Progenitor cell of endocrine pancreas (in vitro differentiated cells): ENCODE measurements around the gene MYLK. TPM values are rescaled to one million over a fixed set of nuclear protein-coding genes. Genes with fewer than 3 reads are reported as not detected.

Source experiments
- DNase-seq: peaks from one replicate; pipeline ENCODE4 v3.0.0; 2021; ENCODE audit warnings: low spot score; ENCODE audit not compliant: unreplicated experiment
- H3K27ac Mint-ChIP-seq: 2 replicates; pipeline ENCODE4 v1.8.0; 2021; ENCODE audit warnings: mild to moderate bottlenecking, moderate library complexity, mixed read lengths
- H3K27me3 Mint-ChIP-seq: 2 replicates; pipeline ENCODE4 v1.8.0; 2021; ENCODE audit warnings: mixed read lengths
- H3K36me3 Mint-ChIP-seq: 2 replicates; pipeline ENCODE4 v1.8.0; 2022; ENCODE audit warnings: mixed read lengths; ENCODE audit not compliant: insufficient read depth
- H3K4me1 Mint-ChIP-seq: 2 replicates; pipeline ENCODE4 v1.8.0; 2021; ENCODE audit warnings: low read depth, mixed read lengths
- H3K4me3 Mint-ChIP-seq: 2 replicates; pipeline ENCODE4 v1.8.0; 2021; ENCODE audit warnings: low read depth, mild to moderate bottlenecking, moderate library complexity, mixed read lengths
- H3K9me3 Mint-ChIP-seq: 2 replicates; pipeline ENCODE4 v1.8.0; 2021; ENCODE audit warnings: low read depth, mixed read lengths
- total RNA-seq: library from RNA; stranded (reverse); gene quantifications from 2 replicates; pipeline ENCODE4 v1.2.1, GENCODE V29; 2021
- TF ChIP-seq, protein P1 (sequence below): fragments of 200-600 bp; sonication (generic); IDR thresholded peaks from one replicate; pipeline ENCODE4 v1.5.0; 2021; ENCODE audit warnings: antibody characterized with exemption, mild to moderate bottlenecking; ENCODE audit not compliant: unreplicated experiment

The MYLK gene
- total RNA-seq, 1 donor from 2014 or later: 1.1 TPM

- Mint-ChIP-seq H3K4me1 (no peaks in the 10 kb centered on the region), H3K9me3 (peaks cover 2% of the 10 kb centered on the region), H3K27me3 (peaks cover 14% of the 10 kb centered on the region), H3K27ac (peak overlapping the region; percentile 86), H3K36me3 (no peaks in the 10 kb centered on the region), H3K4me3 (no peak overlapping the region)
- TF ChIP-seq, protein P1, sequence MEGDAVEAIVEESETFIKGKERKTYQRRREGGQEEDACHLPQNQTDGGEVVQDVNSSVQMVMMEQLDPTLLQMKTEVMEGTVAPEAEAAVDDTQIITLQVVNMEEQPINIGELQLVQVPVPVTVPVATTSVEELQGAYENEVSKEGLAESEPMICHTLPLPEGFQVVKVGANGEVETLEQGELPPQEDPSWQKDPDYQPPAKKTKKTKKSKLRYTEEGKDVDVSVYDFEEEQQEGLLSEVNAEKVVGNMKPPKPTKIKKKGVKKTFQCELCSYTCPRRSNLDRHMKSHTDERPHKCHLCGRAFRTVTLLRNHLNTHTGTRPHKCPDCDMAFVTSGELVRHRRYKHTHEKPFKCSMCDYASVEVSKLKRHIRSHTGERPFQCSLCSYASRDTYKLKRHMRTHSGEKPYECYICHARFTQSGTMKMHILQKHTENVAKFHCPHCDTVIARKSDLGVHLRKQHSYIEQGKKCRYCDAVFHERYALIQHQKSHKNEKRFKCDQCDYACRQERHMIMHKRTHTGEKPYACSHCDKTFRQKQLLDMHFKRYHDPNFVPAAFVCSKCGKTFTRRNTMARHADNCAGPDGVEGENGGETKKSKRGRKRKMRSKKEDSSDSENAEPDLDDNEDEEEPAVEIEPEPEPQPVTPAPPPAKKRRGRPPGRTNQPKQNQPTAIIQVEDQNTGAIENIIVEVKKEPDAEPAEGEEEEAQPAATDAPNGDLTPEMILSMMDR: no peak
- no peak for DNase-seq
These were observed 150.8 kb downstream of the MYLK start for GRCh38 chr3:123733341-123733740.

DNA sequence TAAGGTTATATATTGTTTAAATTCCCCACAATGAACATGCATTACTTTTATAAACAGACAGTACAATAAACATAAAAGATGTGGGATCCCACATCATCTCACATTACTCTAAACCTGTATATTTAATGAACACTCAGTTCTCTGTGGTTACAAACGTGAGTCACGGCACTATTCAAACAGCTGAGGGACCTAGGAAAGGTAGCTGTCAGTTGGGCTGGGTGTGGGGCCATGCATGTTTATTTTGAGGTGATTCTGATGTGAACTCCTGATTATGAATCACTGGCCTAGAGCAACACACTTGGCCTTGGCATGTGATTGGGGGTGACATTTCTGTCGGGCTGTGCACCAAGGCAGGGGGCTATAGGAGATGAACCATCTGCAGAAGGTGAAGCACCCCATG is 151.7 kb downstream of the MYLK start:
- TF ChIP-seq, protein P1: no peak
- DNase-seq: no peak
- Mint-ChIP-seq H3K9me3 (peaks cover 2% of the 10 kb centered on the region), H3K36me3 (no peaks in the 10 kb centered on the region), H3K4me3 (no peak overlapping the region), H3K27ac (no peak overlapping the region), H3K27me3 (peaks cover 18% of the 10 kb centered on the region), H3K4me1 (no peaks in the 10 kb centered on the region)

- Mint-ChIP-seq H3K27me3 (peaks cover 12% of the 10 kb centered on the region), H3K27ac (no peak overlapping the region), H3K36me3 (no peaks in the 10 kb centered on the region), H3K4me1 (no peaks in the 10 kb centered on the region), H3K9me3 (peaks cover 2% of the 10 kb centered on the region), H3K4me3 (no peak overlapping the region)
- TF ChIP-seq, protein P1: no peak
- no peak for DNase-seq
These were observed 153.3 kb downstream of the MYLK start for GRCh38 chr3:123730829-123731228.

DNA sequence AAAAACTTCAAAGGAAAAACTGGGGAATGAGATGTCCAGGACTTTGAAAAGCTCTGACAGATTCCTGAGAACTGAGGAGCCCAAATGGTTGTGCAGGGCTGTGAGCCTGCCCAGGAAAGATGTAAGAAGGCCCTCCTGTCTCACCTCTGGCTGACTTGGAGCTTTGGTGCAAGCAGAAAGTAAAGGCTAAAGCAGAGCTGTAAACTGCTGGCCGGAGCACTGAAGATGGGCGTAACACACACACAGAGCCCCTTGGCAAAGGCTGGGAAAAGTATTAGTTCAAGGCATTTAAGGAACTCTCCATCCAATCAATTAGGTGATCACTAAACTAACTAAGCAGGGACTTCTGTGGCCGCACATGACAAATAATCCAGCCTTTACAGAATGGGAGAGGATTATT is 155.1 kb downstream of the MYLK start:
- no peak overlapping the region for H3K4me3 Mint-ChIP-seq

GRCh38 chr3:123728014-123728413 is 156.1 kb downstream of the MYLK start:
- Mint-ChIP-seq H3K27me3 (peaks cover 4% of the 10 kb centered on the region), H3K27ac (no peak overlapping the region), H3K4me1 (no peaks in the 10 kb centered on the region), H3K36me3 (no peaks in the 10 kb centered on the region), H3K9me3 (peaks cover 2% of the 10 kb centered on the region), H3K4me3 (no peak overlapping the region)
- TF ChIP-seq, protein P1: no peak
- DNase-seq: no peak

More for the DNA sequence above, 155.1 kb downstream of the MYLK start:
- Mint-ChIP-seq H3K27me3 (peaks cover 4% of the 10 kb centered on the region), H3K36me3 (no peaks in the 10 kb centered on the region), H3K27ac (no peak overlapping the region), H3K4me1 (no peaks in the 10 kb centered on the region), H3K9me3 (peaks cover 2% of the 10 kb centered on the region)
- DNase-seq: no peak
- TF ChIP-seq, protein P1: no peak
